Ramos (cell line): ENCODE measurements around the gene CTSL.

ENCODE experiments used
- in situ Hi-C: fragments of 300-500 bp; cut with MboI; formaldehyde crosslinking; loops from one replicate; pipeline ENCODE4 v1.14.3; 2022; ENCODE audit warnings: low sequenced_read_pairs; ENCODE audit not compliant: unreplicated experiment

The CTSL gene

DNA sequence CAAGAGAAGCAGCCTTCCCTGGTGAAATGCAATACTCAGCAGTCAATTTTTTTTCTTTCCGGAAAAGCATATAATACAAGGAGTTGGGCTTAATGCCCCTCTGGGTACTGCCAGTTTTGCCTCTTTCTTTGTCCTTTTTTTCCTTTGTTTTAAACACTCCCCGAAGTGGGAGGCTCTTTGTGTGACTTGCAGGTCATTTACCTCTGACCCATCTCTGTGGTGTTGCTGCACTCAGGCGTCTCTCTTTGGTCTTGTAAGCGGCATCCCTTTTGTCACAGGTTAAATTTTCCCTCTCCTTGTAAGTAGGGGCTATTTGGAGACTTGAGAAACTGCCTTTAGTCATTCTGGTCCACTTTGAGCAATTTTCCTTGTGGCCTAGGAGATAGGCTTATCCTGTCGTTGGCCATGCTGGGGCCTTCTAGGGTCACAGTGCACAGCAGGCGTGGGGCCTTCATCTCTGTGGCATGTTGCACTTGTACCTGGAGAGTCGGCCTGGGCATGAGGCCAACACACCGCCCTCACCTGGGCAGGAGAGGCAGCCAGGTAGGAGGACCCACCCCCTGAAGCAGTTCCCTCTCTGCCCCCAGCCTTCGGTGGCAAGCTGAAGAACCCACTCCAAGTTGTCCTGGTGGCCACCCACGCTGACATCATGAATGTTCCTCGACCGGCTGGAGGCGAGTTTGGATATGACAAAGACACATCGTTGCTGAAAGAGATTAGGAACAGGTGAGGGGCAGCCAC lies 27.7 kb upstream of the CTSL start:
- in situ Hi-C loops: no loop called here

DNA sequence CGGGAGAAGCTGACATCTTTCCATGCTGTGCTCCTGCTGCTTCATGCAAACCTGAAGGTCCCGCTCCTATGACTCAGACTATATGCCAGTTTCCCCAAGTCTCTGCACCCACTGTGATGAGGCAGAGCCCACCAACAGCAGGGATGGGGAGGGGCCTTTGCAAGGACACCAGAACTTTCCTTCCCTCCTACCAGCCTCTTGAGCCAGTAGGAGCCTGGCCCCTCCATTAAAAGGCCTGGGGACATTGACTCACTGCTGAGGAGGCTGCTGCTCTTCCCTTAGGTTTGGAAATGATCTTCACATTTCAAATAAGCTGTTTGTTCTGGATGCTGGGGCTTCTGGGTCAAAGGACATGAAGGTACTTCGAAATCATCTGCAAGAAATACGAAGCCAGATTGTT lies 26.1 kb upstream of the CTSL start:
- in situ Hi-C loops: no loop called here

DNA sequence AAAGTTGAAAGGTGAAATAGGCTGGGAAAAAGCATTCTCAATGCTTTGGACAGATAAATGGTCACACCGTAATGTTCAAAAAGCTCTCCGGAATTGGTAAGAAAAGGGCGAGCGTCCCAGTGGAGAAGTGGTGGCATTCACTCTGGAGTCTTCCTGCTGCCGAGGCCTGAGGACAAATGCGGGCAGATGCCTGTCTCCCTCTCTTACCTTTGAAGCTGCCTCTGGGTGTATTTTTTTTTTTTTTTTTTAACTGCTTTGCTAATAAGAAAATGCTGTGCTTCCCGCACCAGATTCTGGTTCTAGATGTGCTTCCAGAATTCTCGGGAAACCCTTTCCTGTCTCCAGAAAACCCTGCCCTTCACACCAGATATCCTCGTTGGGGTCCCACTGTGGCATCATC lies 24.4 kb upstream of the CTSL start:
- in situ Hi-C loops: no loop called here

DNA sequence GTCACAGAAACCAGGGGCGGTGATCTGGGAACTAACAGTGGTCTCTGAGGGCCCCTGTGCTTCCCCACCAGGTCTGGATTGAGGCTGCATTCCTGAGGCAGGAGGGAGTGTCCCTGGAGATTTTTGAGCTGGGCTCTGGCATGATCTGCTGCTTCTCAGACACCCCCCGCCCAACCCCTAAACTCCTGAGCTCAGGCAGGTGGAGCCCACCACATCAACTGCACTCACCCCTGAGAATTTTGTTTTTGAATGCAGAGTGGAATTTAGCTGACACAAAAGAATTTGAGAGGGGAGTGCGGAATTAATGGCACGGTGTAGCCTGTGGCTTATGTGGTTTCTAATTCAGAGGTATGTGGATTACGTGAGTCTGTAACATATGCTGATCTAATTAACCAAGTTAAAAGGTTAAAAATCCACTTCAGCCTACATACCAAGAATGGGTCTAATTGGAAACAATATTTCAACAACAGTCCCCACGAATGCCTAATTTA lies 23.9 kb upstream of the CTSL start:
- in situ Hi-C loops: no loop called here

DNA sequence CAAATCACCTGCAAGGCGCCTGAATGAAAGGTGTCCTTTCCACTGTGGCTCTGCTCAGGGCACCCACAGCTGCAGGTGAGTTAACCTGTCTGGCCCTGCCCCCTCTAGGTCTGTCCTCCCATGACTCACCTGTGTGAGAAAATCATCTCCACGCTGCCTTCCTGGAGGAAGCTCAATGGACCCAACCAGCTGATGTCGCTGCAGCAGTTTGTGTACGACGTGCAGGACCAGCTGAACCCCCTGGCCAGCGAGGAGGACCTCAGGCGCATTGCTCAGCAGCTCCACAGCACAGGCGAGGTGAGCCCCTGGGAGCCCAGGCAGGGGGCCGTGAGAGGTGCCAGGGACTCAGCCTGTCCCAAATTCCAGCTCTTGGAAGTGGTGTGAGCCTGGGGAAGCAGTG lies 23.0 kb upstream of the CTSL start:
- in situ Hi-C loops: no loop called here

DNA sequence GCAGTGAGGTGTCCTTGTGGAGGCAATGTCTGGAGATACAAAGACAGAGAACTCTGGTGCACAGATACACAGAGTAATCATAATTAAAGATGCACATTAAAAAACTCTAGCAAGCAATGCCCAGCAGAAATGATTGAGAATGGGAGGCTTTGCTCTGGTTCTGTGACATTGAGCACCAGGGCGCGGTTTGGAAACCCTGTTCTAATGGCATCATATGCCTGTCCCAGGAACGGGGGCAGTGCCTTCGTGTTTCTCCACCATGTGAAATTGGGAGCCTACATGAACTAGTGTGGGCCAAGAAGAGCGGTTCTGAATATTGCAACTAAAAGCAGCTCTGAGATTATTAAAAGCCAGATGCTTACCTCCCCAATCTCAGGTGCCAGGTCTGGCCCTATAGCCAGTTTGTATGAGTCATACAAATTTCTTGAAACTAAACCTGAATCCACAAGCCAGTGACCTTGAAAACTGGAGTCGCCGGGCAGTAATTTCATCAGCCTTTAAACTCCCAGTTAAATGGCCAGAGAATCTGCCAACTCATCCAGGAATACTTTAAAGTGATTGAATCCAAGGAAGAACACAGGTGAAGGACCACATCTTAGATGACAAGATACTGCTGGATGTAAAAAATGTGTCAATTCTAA lies 22.2 kb upstream of the CTSL start:
- in situ Hi-C loops: no loop called here

DNA sequence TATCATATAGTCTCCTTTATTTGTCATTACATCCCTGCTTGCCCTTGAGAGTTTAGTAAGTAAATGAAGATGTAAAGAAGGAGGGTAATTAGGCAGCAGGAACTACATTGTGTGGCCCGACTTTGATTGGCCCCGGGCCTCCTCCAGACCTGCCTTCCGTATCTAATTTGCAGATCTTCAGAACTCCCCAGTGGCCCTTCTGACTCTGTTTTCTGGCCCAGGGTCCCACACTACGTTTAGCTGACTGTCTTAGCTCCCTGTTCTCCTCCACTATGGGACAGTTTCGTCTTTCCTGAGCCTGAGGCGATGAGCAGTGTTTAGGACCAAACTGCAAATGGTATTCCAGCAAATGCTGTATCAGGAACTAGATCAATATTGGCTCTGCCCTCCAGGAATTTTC lies 21.6 kb upstream of the CTSL start:
- in situ Hi-C loops: no loop called here

DNA sequence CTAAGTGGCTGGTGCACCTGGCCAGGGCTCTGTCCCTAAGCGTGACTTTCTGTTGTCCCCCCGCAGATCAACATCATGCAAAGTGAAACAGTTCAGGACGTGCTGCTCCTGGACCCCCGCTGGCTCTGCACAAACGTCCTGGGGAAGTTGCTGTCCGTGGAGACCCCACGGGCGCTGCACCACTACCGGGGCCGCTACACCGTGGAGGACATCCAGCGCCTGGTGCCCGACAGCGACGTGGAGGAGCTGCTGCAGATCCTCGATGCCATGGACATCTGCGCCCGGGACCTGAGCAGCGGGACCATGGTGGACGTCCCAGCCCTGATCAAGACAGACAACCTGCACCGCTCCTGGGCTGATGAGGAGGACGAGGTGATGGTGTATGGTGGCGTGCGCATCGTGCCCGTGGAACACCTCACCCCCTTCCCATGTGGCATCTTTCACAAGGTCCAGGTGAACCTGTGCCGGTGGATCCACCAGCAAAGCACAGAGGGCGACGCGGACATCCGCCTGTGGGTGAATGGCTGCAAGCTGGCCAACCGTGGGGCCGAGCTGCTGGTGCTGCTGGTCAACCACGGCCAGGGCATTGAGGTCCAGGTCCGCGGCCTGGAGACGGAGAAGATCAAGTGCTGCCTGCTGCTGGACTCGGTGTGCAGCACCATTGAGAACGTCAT lies 19.7 kb upstream of the CTSL start:
- in situ Hi-C loops: no loop called here

DNA sequence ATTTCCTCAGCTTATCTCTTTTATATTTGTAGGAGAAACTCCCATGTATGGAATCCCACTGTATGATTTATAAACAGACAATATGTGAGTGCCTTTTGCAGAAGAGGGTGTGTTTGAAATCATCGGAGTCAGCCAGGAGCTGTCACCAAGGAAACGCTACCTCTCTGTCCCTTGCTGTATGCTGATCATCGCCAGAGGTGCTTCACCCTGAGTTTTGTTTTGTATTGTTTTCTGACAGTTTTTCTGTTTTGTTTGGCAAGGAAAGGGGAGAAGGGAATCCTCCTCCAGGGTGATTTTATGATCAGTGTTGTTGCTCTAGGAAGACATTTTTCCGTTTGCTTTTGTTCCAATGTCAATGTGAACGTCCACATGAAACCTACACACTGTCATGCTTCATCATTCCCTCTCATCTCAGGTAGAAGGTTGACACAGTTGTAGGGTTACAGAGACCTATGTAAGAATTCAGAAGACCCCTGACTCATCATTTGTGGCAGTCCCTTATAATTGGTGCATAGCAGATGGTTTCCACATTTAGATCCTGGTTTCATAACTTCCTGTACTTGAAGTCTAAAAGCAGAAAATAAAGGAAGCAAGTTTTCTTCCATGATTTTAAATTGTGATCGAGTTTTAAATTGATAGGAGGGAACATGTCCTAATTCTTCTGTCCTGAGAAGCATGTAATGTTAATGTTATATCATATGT lies 18.0 kb upstream of the CTSL start:
- in situ Hi-C loops: no loop called here

DNA sequence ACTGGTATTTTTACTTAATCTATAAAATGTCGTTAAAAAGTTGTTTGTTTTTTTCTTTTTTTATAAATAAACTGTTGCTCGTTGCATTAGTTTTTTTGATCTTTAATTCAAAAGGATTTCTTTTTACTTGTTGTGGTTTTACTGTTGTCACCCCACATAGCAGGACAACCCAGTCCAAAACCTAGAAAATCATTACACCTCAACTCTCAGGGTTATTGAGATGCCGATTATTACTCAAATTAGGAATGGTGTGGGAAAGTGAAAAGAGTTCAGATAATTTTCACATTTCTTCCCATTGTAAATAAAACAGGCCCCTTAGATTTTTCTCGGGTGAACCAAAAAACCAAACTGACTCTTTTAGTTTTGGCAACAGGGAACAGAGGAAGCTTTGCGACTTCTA lies 17.4 kb upstream of the CTSL start:
- in situ Hi-C loops: no loop called here

DNA sequence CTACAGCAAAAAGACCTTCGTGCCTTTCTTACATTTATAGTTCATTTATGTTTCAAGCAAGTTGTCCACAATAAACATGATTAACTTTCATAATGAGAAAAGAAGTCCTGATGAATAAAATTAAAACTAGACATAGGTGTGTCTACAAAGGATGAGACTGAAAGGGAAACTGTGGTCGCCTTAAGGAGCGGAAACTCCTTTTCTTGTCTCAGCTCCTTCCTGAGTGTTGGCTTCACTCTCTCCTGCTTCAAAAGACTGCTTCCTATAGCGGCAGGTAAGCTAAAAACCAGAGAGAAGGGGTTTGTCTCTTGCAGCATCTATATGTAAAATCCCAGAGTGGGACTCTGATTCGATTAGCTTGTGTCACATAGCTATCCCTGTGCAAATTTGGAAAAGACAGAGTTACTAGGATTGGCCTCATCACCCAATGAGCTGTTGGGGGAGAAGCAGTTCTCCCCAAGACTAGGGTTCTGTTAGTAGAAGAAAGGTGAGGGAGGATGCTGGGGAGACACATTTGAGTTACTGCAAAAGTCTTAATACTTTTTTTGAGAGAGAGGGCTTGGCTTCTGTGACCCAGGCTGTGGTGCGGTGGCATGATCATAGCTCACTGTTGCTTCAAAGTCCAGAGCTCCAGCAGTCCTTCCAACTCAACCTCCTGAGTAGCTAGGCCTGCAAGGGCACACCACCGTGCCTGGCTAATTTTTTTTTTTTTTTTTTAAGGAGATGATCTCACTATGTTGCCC lies 16.8 kb upstream of the CTSL start:
- in situ Hi-C loops: no loop called here

DNA sequence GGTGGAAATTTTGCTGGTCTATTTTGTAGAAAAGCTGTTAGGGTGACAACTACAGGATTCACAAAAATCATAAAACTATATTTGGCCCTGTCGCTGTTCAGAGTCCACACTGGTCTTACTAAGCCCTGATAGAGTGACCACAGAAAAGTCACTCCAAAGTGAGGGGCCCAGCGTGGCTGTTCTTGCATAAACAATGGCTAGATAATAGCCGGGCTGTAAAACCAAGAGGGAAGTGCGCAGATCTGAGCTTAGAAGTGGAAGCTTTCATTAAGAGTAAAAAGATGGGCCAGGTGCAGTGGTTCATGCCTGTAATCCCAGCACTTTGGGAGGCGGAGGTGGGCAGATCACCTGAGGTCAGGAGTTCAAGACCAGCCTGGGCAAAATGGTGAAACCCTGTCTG lies 15.5 kb upstream of the CTSL start:
- in situ Hi-C loops: no loop called here

DNA sequence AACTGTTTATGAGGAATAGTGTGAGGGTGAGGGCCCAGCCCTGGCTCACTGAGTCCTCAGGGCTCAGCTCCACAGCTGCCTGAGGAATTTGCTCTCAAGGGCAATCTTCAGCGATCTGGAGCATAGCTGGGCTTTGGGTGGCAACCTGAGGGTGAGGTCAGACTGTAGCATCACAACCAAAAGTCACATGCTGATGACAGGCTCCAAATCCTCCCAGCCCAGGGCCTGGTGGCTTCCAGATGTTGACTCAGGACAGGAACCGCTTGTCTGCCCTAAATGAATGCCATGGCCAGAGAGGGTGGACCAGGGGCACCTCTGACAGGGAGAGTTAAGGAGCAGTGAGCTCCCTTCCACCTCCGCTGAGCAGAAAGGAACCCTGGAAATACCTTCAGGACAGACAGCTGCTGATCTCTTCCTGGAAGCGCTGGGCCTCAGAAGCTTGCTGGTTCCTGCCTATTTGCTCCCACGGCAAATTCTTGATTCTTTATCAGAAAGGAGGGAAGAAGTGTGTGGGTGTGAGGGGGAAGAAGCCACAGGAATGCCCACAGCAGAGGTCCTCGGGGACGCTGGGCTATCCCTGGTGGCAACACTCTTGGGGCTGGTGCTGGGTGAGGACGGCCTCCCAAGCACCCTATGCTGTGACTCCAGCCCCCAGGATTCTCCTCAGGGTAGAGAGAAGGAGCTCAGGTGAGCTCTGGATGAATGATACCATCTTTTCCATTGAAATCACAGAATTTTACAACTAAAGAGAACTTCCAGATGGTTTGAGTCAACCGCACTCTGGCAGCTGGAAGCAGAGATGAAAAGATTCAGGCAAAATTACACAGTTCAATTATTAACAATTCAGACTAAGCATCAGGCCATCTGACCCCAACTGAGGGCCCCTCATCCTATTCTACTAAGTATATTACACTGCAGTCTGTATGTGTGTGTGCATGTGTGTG lies 13.8 kb upstream of the CTSL start:
- in situ Hi-C loops: no loop called here

DNA sequence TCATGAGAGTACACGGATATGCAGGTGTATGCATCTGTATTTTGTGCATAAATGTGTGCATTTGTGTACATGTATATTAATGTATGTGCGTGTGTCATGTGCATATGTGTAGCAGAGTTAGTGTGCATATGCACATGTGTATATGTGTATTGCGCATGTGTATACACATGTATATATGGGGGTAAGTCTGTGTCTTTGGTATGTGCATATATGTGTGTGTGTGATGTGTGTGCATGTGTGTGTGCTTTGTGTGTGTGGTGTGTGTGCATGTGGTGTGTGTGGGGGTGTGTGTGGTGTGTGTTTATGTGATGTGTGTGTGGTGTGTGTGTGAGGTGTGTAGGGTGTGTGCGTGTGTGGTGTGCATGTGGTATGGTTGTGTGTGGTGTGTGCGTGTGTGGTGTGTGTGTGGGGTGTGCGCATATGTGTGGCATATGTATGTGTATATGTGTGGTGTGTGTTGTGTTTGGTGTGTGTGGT lies 13.1 kb upstream of the CTSL start:
- in situ Hi-C loops: no loop called here

DNA sequence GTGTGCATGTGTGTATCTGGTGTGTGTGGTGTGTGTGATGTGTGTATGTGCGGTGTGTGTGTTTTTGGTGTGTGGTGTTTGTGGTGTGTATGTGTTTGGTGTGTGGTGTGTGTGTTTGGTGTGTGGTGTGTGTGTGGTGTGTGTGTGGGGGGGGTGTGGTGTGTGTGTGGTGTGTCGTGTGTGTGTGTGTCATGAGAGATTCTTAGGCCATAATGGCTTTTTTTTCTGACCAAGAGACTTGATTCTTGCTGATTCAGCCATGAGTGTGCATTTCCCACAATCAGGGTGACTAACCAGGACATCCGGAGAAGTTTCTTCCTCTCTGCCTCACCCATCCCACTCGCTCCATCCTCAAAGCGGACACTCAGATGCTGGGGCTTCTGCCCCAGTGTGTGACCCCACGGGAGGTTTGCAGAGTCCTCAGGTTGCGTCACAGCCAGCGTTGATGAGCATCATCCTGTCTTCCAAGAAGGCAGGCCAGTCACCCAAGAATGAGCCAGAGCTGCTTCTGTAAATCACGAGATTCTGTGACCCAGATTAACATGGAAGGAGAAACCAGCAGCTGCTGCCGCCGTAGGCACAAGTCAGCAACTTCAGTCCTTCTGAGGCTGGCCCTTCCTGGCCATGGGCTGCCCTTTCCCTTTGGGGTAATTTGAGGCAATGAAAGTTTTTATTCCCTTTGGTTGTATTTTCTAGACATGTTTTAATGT lies 12.5 kb upstream of the CTSL start:
- in situ Hi-C loops: no loop called here

DNA sequence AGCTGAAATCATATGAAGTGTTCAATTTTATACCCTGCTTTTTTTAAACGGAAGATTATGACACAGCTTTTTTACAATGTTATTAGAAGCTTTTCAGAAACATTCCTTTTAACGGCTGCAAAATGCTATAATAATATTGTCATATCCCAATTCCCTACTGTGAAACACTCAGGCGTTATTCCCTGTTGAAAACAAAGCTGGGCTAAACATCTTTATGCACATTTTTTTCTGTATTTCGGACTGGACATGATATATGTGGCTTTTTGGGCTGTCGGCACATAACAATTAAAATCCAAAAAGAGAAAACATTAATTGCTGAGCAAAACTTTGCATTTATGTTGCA lies 12.0 kb upstream of the CTSL start:
- in situ Hi-C loops: no loop called here

DNA sequence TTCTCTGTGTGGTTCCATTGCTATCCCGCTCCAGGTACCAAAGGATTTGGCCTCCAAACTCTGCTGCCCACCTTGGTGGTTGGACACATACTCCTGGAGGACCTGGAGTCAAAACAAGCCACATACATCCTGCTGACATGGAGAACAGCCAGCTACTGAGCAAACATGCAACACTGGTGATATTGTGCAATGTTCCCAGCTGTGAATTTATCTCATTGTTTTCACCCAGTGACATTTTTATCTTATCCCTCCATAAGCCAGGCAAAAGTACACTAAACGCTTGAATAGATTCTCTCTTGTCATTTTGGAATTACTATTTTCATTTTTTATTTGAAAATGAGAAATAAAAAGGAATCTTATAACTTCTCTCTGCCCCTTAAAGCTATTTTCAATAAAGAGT lies 11.1 kb upstream of the CTSL start:
- in situ Hi-C loops: no loop called here

DNA sequence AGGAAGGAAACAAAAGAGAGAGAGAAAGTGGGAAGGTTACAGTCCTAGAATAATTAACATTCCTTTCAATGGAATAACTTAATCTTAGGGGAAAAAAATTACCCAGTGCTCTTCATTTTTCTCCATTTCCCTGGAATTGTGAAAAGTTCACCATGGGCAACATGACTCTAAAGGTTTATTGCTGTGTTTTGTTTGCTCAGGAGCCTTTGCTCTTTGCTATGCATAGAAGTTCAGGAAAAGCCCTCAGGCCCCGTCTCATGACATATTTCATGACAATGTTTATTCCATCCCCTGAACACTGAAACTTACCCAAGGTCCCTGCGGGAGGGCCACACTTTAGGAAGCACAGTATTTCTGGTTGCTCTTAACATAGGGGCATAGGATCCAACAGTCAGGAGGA lies 9.8 kb upstream of the CTSL start:
- in situ Hi-C loops: no loop called here

DNA sequence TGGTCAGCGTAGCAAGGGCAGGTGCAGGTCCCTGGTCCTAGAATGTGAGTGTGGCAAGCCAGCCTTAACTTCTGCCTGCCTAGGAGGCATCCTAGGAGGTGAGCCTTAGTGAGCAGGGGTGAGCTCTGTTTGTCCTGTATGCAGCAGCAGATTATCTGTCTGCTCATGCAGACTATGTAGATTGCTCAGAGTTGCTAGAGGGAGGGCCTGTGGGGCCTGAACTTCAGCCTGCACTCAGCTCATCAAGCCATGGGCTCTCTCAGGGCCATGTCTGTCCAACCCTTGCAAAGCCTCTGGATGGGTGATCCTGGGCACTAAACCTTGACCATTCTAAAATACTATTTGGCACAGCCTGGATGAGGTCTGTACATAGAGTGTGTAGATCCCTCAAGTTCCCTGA lies 8.5 kb upstream of the CTSL start:
- in situ Hi-C loops: no loop called here
